IPS DF 6.9 (cell line): ENCODE measurements around the gene HSF2.
A peak's percentile ranks its signal among the peaks of the same experiment; 100 is the strongest.

ENCODE experiments used
- DNase-seq: peaks from one replicate; pipeline ENCODE4 v3.0.0-alpha.2; 2013; ENCODE audit warnings: low read depth, low spot score
- H3K27ac ChIP-seq: one replicate; pipeline ENCODE4 v1.5.1; 2013; ENCODE audit warnings: low read length, control low read depth
- H3K27me3 ChIP-seq: 2 replicates; pipeline ENCODE4 v1.6.1; 2013; ENCODE audit warnings: mild to moderate bottlenecking, low read length; ENCODE audit not compliant: control insufficient read depth, insufficient read depth
- H3K36me3 ChIP-seq: 2 replicates; pipeline ENCODE4 v1.6.1; 2013; ENCODE audit warnings: low read length; ENCODE audit not compliant: control insufficient read depth, insufficient read depth
- H3K4me1 ChIP-seq: 2 replicates; pipeline ENCODE4 v1.6.1; 2013; ENCODE audit warnings: low read length; ENCODE audit not compliant: control insufficient read depth, insufficient read depth
- H3K4me3 ChIP-seq: 2 replicates; pipeline ENCODE4 v1.5.1; 2013; ENCODE audit warnings: mild to moderate bottlenecking, low read length
- H3K9me3 ChIP-seq: 2 replicates; pipeline ENCODE4 v1.6.1; 2013; ENCODE audit warnings: low read length, inconsistent platforms; ENCODE audit not compliant: control insufficient read depth, insufficient read depth
- WGBS: extraction: QIAGEN DNeasy Blood & Tissue Kit; methylation state at CpG from one replicate; pipeline ENCODE4 v1.1.7; 2013; ENCODE audit warnings: mixed read lengths, missing lambda C conversion rate; ENCODE audit not compliant: insufficient read length, insufficient coverage; 5-methylcytosine and 5-hydroxymethylcytosine counted together

Gene HSF2

GRCh38 chr6:122374307-122374706 lies 25.1 kb upstream of the HSF2 start:
- DNase-seq: no peak
- Histone ChIP-seq H3K4me3 (no peak overlapping the region), H3K4me1 (no peaks in the 10 kb centered on the region), H3K27ac (no peak overlapping the region), H3K36me3 (no peaks in the 10 kb centered on the region), H3K9me3 (no peaks in the 10 kb centered on the region), H3K27me3 (no peaks in the 10 kb centered on the region)
- WGBS: no CpG with 5 or more reads among the region's 2 CpGs

GRCh38 chr6:122376246-122376645 lies 23.2 kb upstream of the HSF2 start:
- WGBS: no CpG with 5 or more reads among the region's 3 CpGs
- H3K4me1 ChIP-seq: no peaks in the 10 kb centered on the region
- H3K9me3 ChIP-seq: no peaks in the 10 kb centered on the region
- no peak for DNase-seq
- H3K4me3 ChIP-seq: no peak overlapping the region
- no peaks in the 10 kb centered on the region for H3K27me3 ChIP-seq
- no peak overlapping the region for H3K27ac ChIP-seq
- no peaks in the 10 kb centered on the region for H3K36me3 ChIP-seq

GRCh38 chr6:122381494-122382265 lies 17.8 kb upstream of the HSF2 start:
- no peaks in the 10 kb centered on the region; the same call in 1 of the 2 replicates for H3K27me3 ChIP-seq
- H3K36me3 ChIP-seq: no peaks in the 10 kb centered on the region
- WGBS: no CpG with 5 or more reads among the region's 8 CpGs
- no peak overlapping the region for H3K4me3 ChIP-seq
- no peaks in the 10 kb centered on the region; the same call in 1 of the 2 replicates for H3K4me1 ChIP-seq
- peak; percentile 41 for DNase-seq
- H3K9me3 ChIP-seq: no peaks in the 10 kb centered on the region
- no peak overlapping the region for H3K27ac ChIP-seq

GRCh38 chr6:122385857-122386612 lies 13.4 kb upstream of the HSF2 start:
- H3K27me3 ChIP-seq: peaks cover 8% of the 10 kb centered on the region; the same call in 1 of the 2 replicates

GRCh38 chr6:122388945-122389344 lies 10.5 kb upstream of the HSF2 start:
- H3K36me3 ChIP-seq: no peaks in the 10 kb centered on the region
- H3K27me3 ChIP-seq: peaks cover 23% of the 10 kb centered on the region
- no CpG with 5 or more reads among the region's 2 CpGs for WGBS
- no peak overlapping the region for H3K4me3 ChIP-seq
- no peaks in the 10 kb centered on the region for H3K9me3 ChIP-seq
- H3K4me1 ChIP-seq: no peaks in the 10 kb centered on the region
- no peak overlapping the region for H3K27ac ChIP-seq
- DNase-seq: no peak

More at GRCh38 chr6:122385857-122386612, 13.4 kb upstream of the HSF2 start:
- H3K27ac ChIP-seq: no peak overlapping the region
- no peaks in the 10 kb centered on the region; the same call in 1 of the 2 replicates for H3K4me1 ChIP-seq
- H3K36me3 ChIP-seq: no peaks in the 10 kb centered on the region
- DNase-seq: no peak
- no peak overlapping the region for H3K4me3 ChIP-seq
- no peaks in the 10 kb centered on the region for H3K9me3 ChIP-seq
- WGBS: no CpG with 5 or more reads among the region's 3 CpGs

- H3K27me3 ChIP-seq: peaks cover 31% of the 10 kb centered on the region
- no peaks in the 10 kb centered on the region for H3K4me1 ChIP-seq
- no peaks in the 10 kb centered on the region for H3K36me3 ChIP-seq
- WGBS: no CpG with 5 or more reads among the region's 4 CpGs
- no peak overlapping the region for H3K27ac ChIP-seq
- DNase-seq: no peak
- H3K9me3 ChIP-seq: no peaks in the 10 kb centered on the region
- H3K4me3 ChIP-seq: no peak overlapping the region
Observed at GRCh38 chr6:122389704-122390372, 9.6 kb upstream of the HSF2 start.

GRCh38 chr6:122392564-122393350 lies 6.7 kb upstream of the HSF2 start:
- no peak overlapping the region for H3K4me3 ChIP-seq
- no peak overlapping the region for H3K27ac ChIP-seq
- H3K9me3 ChIP-seq: no peaks in the 10 kb centered on the region
- H3K36me3 ChIP-seq: no peaks in the 10 kb centered on the region
- WGBS: no CpG with 5 or more reads among the region's 6 CpGs
- peaks cover 43% of the 10 kb centered on the region for H3K27me3 ChIP-seq
- no peak for DNase-seq
- no peaks in the 10 kb centered on the region for H3K4me1 ChIP-seq

GRCh38 chr6:122393351-122393896 lies 6.0 kb upstream of the HSF2 start:
- no peaks in the 10 kb centered on the region for H3K4me1 ChIP-seq
- no peak for DNase-seq
- no CpG with 5 or more reads among the region's 8 CpGs for WGBS
- H3K9me3 ChIP-seq: no peaks in the 10 kb centered on the region
- H3K4me3 ChIP-seq: no peak overlapping the region
- H3K36me3 ChIP-seq: no peaks in the 10 kb centered on the region
- H3K27ac ChIP-seq: no peak overlapping the region
- H3K27me3 ChIP-seq: peaks cover 43% of the 10 kb centered on the region

GRCh38 chr6:122394016-122394415 lies 5.4 kb upstream of the HSF2 start:
- no peak for DNase-seq
- Histone ChIP-seq H3K4me3 (no peak overlapping the region), H3K9me3 (no peaks in the 10 kb centered on the region), H3K36me3 (no peaks in the 10 kb centered on the region), H3K4me1 (peaks cover under 1% of the 10 kb centered on the region; the same call in 1 of the 2 replicates), H3K27ac (no peak overlapping the region), H3K27me3 (peaks cover 40% of the 10 kb centered on the region)
- WGBS: no CpG with 5 or more reads among the region's 5 CpGs

- Histone ChIP-seq H3K36me3 (no peaks in the 10 kb centered on the region), H3K27me3 (peaks cover 20% of the 10 kb centered on the region), H3K4me3 (peak overlapping the region; percentile 4; the same call in 1 of the 2 replicates), H3K27ac (no peak overlapping the region), H3K9me3 (no peaks in the 10 kb centered on the region), H3K4me1 (peaks cover 2% of the 10 kb centered on the region; the same call in 1 of the 2 replicates)
- no CpG with 5 or more reads among the region's 2 CpGs for WGBS
- no peak for DNase-seq
Observed at GRCh38 chr6:122399055-122399347, 451 bp upstream of the HSF2 start.
